Dedifferentiated amniotic fluid mesenchymal stem cell (primary cell): ENCODE measurements around the gene PNMA8B.
"Not testable (repeated sequence)": the region's sequence is repeated elsewhere in the genome, so short reads cannot be mapped to it uniquely, and the experiment has no call there.

Source experiments
- DNase-seq: peaks from one replicate; pipeline ENCODE4 v3.0.0-alpha.2; 2016; ENCODE audit errors: extremely low spot score

PNMA8B gene

GRCh38 chr19:46513461-46514236, 18.0 kb upstream of the PNMA8B start:
- peak; percentile 68 for DNase-seq

DNA sequence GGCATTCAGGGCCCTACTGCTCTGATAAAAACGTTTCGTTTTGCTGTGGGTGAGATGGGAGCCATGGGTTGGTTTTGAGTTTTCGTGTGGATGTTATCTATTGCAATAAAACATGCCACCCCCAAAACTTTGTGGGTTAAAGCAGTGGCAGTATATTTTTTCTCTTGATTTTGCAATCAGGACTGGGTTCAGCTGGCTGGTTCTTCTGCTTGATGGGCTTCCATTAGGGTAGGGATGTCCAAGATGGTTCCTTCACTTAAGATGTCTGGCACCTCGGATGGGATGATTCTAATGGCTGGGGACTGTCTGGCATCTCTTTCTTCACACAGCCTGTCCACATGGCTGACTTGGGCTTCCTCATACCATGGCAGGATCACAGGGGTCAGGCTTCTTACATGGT, 15.6 kb upstream of the PNMA8B start:
- DNase-seq, result no peak

- DNase-seq, result no peak
Measured at GRCh38 chr19:46508206-46508605, 12.5 kb upstream of the PNMA8B start.

- DNase-seq, result no peak
Measured at GRCh38 chr19:46503848-46504453, 8.3 kb upstream of the PNMA8B start.

DNA sequence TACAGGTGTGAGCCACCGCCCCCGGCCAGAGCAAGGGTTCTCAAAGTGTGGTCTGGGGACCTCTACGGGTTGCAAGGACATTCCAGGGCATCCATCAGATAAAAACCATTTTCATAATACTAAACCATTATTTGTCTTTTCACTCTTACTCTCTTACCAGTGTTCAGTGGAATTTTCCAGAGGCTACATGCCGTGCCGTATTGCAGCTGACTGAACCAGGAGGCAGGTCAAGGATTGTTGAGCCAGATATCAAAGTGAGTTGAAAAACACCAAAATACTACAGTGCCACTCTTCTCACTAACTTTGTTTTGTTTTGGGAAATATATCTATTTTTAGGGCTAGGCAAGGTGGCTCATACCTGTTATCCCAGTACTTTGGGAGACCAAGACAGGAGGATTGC, 7.2 kb upstream of the PNMA8B start:
- no peak for DNase-seq

DNA sequence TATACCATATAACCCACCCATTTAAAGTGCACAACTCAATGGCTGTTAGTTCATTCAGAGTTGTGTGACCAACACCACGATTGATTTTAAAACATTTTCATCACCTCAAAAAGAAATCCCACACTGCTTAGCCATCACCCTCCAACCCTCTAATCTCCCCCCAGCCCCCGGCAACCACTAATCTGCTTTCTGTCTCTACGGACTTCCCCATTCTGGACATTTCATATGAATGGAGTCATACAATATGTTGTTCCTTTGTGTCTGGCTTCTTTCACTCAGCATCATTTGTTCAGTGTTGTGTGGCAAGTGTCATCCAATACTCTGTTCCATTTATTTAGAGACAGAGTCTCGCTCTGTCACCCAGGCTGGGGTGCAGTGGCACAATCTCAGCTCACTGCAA, 4.0 kb upstream of the PNMA8B start:
- DNase-seq, result no peak

DNA sequence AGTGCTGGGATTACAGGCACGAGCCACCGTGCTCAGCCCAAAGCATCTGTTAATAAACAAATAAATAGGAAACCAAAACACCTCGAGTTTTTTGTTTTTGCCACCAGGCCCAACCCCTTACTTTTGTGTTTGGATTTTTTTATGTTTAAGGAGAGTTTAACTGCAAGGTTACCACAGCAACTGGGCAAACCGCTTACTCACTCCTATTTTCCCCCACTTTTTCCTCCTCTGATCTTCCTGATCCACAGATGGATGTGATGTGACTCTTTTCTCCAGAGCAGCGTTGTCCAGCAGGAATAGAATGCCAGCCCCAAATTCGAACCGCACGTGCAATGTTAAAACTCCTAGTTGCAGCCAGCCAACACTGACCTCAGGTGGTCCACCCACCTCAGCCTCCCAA, 2.1 kb upstream of the PNMA8B start:
- no peak for DNase-seq

- DNase-seq, result not testable (repeated sequence)
Measured at GRCh38 chr19:46496886-46497285, 1.2 kb upstream of the PNMA8B start.

- DNase-seq, result no peak
Measured at GRCh38 chr19:46496304-46496703, 637 bp upstream of the PNMA8B start.

- no peak for DNase-seq
Measured at GRCh38 chr19:46494941-46495785, 504 bp downstream of the PNMA8B start.

- no peak for DNase-seq
Measured at GRCh38 chr19:46494146-46494940, 1.3 kb downstream of the PNMA8B start.

DNA sequence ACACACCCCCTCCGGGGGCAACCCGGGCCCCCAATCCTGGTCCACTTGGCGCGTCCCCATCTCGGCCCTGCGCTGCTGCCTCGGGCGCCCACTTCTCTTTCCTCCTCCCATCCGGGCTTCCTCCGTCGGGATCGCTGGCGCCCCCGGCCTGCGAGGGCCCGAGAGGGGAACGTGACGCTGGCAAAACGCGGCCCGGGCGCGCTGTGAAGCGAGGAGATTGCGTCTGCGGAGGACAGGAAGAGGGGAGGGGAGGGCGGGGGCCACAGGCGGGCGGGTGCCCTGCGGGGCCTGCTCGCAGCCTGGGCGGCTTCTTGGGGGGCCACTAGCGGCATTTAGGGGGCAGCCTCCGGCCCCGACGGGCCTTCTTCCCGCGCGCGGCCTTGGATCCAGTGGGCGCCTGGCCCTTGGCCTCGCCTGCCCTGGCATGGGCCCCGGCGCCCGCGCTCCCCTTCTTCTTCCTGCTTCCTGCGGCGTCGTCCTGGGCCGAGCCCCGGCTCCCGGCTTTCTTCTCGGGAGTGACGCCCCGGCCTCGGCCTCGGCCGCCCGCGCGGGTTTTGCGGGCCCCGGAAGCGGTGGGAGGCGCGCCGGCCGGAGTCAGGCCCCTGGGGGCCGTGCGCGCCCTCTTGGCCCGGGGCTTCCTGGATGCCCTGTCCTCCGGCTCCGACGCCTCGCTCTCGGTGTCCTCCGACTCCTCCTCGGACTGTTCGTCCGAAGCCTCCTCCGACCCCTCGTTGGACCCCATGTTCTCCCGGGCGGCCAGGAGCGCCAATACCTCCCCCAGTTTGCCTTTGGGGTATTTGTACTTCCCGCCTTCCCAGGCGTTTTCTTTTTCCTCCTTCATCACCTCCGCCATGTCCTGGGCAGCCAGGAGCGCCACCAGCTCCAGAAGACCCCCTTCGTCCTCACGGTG, 2.2 kb downstream of the PNMA8B start:
- DNase-seq, result no peak

DNA sequence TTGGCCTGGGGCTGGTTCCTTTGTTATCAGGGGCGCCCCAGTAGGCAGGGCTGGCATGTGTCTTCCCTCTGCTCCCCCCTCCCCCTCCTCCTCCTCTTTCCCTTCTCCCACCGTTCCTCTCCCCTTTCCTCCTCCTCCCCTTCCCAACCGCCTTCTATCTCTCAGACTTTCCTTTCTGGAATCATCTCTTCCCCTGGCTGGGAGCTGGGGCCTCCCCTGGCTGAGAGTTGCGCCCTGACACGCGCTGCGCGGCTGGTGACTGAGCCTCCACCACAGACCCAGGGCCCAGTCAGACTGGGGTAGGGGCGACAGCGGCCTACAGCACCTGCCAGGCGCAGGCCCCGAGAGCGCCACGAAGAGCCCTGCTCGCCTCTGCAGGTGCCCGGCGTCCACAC, 2.8 kb downstream of the PNMA8B start:
- DNase-seq, result no peak

DNA sequence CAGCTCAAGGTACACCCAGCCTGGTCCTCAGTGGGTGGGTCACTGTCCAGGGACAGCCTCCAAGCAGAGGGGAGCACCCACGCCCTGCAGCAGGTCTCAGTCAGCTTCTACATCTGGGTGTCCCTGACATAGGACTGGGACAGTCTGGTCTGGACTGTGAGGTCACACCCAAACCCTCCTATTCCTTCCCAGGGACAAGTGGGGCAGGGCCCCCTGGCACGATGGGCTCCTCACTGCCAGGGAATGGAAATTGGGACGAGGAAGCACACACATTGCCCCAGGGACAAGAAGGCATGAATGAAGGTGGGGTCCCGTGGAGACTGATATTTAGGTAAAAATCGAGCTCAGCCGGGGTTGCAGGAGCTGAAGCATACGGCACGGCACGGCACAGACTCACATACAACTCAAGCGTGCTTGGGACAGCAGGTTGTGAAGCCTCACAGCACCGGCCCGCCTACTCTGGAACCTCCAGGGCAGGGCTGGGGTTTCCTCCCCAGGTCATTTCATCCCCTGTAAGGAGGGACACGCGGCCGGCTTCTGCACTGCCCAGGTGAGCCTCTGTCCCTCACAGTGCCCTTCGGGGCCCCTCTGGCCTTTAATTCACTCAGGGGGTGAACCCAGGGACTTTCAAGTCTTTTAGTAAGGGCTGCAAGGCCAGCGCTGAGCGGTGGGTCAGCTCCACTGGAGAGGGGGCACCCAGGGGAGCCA, 3.5 kb downstream of the PNMA8B start:
- DNase-seq, result no peak

- no peak for DNase-seq
Measured at GRCh38 chr19:46490774-46491173, 4.9 kb downstream of the PNMA8B start.

GRCh38 chr19:46489445-46490272, 6.0 kb downstream of the PNMA8B start:
- DNase-seq, result peak; percentile 23

DNA sequence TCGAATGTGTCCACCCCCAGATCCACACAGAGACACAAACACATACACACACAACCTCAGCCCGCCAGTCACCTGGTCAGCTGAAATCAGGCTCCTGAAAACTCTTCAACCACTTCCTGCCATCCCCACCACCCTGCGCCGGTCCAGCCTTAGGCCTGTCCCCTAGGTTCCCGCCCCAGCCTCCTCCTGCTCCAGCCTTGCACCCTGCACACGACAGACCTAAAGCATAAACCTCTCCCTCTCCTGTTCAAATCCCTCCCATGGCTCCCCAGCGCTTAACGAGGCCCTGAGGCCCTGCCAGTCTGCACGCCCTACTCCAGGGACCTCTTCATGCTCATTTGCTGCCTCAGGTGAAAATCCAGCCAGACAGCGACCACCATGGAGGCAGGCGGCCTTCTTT, 7.1 kb downstream of the PNMA8B start:
- no peak for DNase-seq

DNA sequence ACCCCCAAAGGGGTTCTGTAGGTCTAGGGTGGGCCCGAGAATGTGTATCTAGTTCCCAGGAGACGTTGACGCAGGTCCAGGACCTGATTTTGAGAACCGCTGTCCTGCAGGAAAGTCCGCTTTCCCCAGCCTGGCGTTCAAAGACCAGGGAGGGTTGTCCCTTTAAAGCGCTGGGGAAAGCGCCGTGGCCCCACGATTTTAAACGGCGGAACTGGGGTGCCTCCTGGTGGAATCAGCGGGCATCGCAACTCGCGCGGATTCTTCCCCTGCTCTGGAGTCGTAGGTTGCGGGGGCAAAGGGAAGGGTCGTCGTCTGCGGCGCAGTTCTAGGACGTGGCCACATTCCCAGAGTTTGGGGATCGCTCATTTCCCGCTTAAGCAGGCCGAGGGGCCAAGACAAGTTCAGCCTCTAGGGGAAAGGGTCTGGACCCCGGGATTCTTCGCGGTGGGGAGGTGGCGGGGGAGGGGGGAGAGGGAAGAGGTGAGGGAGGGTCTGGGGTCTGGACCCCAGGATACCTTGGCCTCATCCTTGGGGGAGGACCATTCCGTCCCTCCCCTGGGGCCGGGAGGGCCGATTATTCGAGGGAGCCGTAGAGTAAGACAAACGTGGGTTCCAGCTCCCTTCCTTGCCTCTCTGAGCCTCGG, 7.7 kb downstream of the PNMA8B start:
- peak; percentile 63 for DNase-seq
